ENCODE results near the gene XXYLT1. TPM values are rescaled to one million over a fixed set of nuclear protein-coding genes. Genes with fewer than 3 reads are reported as not detected.

Gene XXYLT1
- total RNA-seq, 1 donor from 2014 or later = 16.4 TPM

- TF ChIP-seq EZH2phosphoT487 (IDR thresholded peaks at IDR 0.05) = no peak
- TF ChIP-seq CTCF (IDR thresholded peaks at IDR 0.05) = no peak
- no peak for TF ChIP-seq EZH2 (IDR thresholded peaks at IDR 0.05)
- no peak for DNase-seq (ENCODE audit: low spot score)
- Mint-ChIP-seq H3K4me3 (no peak overlapping the region), H3K36me3 (peaks cover 21% of the 10 kb centered on the region), H3K27ac (no peak overlapping the region), H3K4me1 (peaks cover 31% of the 10 kb centered on the region), H3K27me3 (ENCODE audit: insufficient read depth, low read depth) (peaks cover 3% of the 10 kb centered on the region), H3K9me3 (peaks cover 13% of the 10 kb centered on the region)
- no peak overlapping the region for H3K27ac ChIP-seq
- no peak overlapping the region for H3K9ac ChIP-seq
- H3K4me1 ChIP-seq = peaks cover 6% of the 10 kb centered on the region
- no peak overlapping the region for H2AFZ ChIP-seq (replicated peaks)
- H3K27me3 ChIP-seq = no peaks in the 10 kb centered on the region
- H3K36me3 ChIP-seq = no peaks in the 10 kb centered on the region
- H3F3A ChIP-seq (ENCODE audit: low read depth) = peaks cover 5% of the 10 kb centered on the region
- H3K4me2 ChIP-seq = no peak overlapping the region
- no peak overlapping the region for H3K4me3 ChIP-seq
- no peaks in the 10 kb centered on the region for H3K79me2 ChIP-seq (ENCODE audit: low read depth)
- no peaks in the 10 kb centered on the region for H3K9me3 ChIP-seq (ENCODE audit: low read depth)
- H4K20me1 ChIP-seq (ENCODE audit: low read depth) = no peaks in the 10 kb centered on the region
Observed at GRCh38 chr3:195145579-195145978, 125.4 kb downstream of the XXYLT1 start.

GRCh38 chr3:195143221-195143620 is 127.7 kb downstream of the XXYLT1 start:
- Histone ChIP-seq H4K20me1 (ENCODE audit: low read depth) (no peaks in the 10 kb centered on the region), H3F3A (ENCODE audit: low read depth) (no peaks in the 10 kb centered on the region), H3K27ac (no peak overlapping the region), H2AFZ (replicated peaks) (no peak overlapping the region), H3K36me3 (no peaks in the 10 kb centered on the region), H3K4me2 (no peak overlapping the region), H3K9ac (no peak overlapping the region), H3K27me3 (no peaks in the 10 kb centered on the region), H3K9me3 (ENCODE audit: low read depth) (no peaks in the 10 kb centered on the region), H3K4me3 (no peak overlapping the region), H3K79me2 (ENCODE audit: low read depth) (no peaks in the 10 kb centered on the region), H3K4me1 (no peaks in the 10 kb centered on the region)
- Mint-ChIP-seq H3K4me3 (no peak overlapping the region), H3K9me3 (peaks cover 13% of the 10 kb centered on the region), H3K36me3 (peaks cover 24% of the 10 kb centered on the region), H3K4me1 (peaks cover 9% of the 10 kb centered on the region), H3K27me3 (ENCODE audit: insufficient read depth, low read depth) (no peaks in the 10 kb centered on the region), H3K27ac (no peak overlapping the region)
- DNase-seq (ENCODE audit: low spot score) = no peak
- TF ChIP-seq EZH2phosphoT487 (IDR thresholded peaks at IDR 0.05) (no peak), EZH2 (IDR thresholded peaks at IDR 0.05) (no peak), CTCF (IDR thresholded peaks at IDR 0.05) (no peak)

- Mint-ChIP-seq H3K36me3 (peaks cover 24% of the 10 kb centered on the region), H3K27ac (no peak overlapping the region), H3K4me3 (no peak overlapping the region), H3K4me1 (peaks cover 3% of the 10 kb centered on the region), H3K27me3 (ENCODE audit: insufficient read depth, low read depth) (no peaks in the 10 kb centered on the region), H3K9me3 (peaks cover 13% of the 10 kb centered on the region)
- Histone ChIP-seq H3K4me1 (no peaks in the 10 kb centered on the region), H3K27ac (no peak overlapping the region), H3K9me3 (ENCODE audit: low read depth) (no peaks in the 10 kb centered on the region), H3K27me3 (no peaks in the 10 kb centered on the region), H4K20me1 (ENCODE audit: low read depth) (no peaks in the 10 kb centered on the region), H3K4me2 (no peak overlapping the region), H3F3A (ENCODE audit: low read depth) (no peaks in the 10 kb centered on the region), H3K9ac (no peak overlapping the region), H3K4me3 (no peak overlapping the region), H2AFZ (replicated peaks) (no peak overlapping the region), H3K79me2 (ENCODE audit: low read depth) (no peaks in the 10 kb centered on the region), H3K36me3 (no peaks in the 10 kb centered on the region)
- TF ChIP-seq CTCF (IDR thresholded peaks at IDR 0.05) (no peak), EZH2phosphoT487 (IDR thresholded peaks at IDR 0.05) (no peak), EZH2 (IDR thresholded peaks at IDR 0.05) (no peak)
- DNase-seq (ENCODE audit: low spot score) = no peak
Observed at GRCh38 chr3:195142519-195142918, 128.4 kb downstream of the XXYLT1 start.
